Fibroblast of lung (primary cell): Measurements from ENCODE around the gene ENTPD7.

Experiments used
- EZH2 ChIP-seq: IDR thresholded peaks from 2 replicates; pipeline ENCODE4 v1.5.1; 2012; ENCODE audit warnings: low read length, control low read depth, mild to moderate bottlenecking; ENCODE audit errors: missing control alignments
- TF ChIP-seq, protein P1 (sequence below), 2 donors: IDR thresholded peaks in 1 of 2; conservative IDR thresholded peaks in 1 of 2; 1 replicate in 1 of 2; 2 replicates in 1 of 2; pipeline ENCODE4 v1.5.1; 2011 to 2012; ENCODE audit warnings: low read length in 2 of 2, control low read depth in 1 of 2, inconsistent platforms in 1 of 2, low read depth in 1 of 2, mild to moderate bottlenecking in 1 of 2

DNA sequence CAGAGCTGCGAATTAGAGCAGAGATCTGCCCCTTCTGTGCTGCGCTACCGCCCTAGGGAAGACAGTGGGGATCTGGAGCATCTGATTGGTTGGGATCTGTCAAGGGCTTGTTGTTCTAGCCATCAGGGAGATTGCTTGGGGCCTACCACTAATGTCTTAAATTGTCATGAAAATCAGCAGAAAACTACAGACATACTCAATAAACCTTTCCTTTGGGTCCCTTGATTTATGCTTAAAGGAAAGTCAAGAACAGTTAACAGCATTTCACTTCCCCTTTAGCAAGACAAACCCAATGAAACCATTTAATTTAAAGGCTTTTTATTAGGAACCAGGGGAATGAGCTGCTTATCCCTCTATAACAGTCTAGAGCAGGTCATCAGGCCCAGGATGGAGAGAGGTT is 49.1 kb upstream of the ENTPD7 start:
- TF ChIP-seq, protein P1, sequence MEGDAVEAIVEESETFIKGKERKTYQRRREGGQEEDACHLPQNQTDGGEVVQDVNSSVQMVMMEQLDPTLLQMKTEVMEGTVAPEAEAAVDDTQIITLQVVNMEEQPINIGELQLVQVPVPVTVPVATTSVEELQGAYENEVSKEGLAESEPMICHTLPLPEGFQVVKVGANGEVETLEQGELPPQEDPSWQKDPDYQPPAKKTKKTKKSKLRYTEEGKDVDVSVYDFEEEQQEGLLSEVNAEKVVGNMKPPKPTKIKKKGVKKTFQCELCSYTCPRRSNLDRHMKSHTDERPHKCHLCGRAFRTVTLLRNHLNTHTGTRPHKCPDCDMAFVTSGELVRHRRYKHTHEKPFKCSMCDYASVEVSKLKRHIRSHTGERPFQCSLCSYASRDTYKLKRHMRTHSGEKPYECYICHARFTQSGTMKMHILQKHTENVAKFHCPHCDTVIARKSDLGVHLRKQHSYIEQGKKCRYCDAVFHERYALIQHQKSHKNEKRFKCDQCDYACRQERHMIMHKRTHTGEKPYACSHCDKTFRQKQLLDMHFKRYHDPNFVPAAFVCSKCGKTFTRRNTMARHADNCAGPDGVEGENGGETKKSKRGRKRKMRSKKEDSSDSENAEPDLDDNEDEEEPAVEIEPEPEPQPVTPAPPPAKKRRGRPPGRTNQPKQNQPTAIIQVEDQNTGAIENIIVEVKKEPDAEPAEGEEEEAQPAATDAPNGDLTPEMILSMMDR (conservative IDR thresholded peaks at IDR 0.05 in 1 of 2, IDR thresholded peaks at IDR 0.05 in 1 of 2; ENCODE audit: low read depth in 1 of 2, low read length in 2 of 2), result no peak
- no peak for TF ChIP-seq EZH2
